Activated naive CD4-positive, alpha-beta T cell treated with anti-CD3 and anti-CD28 coated beads, Interleukin-2, amount 50 U/mL, for 72 hours (primary cell): ENCODE data around the gene UBALD2. TPM values are rescaled to one million over a fixed set of nuclear protein-coding genes. Genes with fewer than 3 reads are reported as not detected.
A peak's percentile ranks its signal among the peaks of the same experiment; 100 is the strongest.
"Not testable (repeated sequence)": the region's sequence is repeated elsewhere in the genome, so short reads cannot be mapped to it uniquely, and the experiment has no call there.

Experiments
- ATAC-seq, 2 donors: fragments of 150-1000 bp; cut with Tn5 transposase; 2 replicates each; pipeline ENCODE4 v1.10.0; 2021; ENCODE audit warnings: mild to moderate bottlenecking in 2 of 2, moderate library complexity in 2 of 2
- DNase-seq, 2 donors: peaks; one replicate each; pipeline ENCODE4 v3.0.0; 2021 to 2022; ENCODE audit warnings: low spot score in 2 of 2
- H3K27ac Mint-ChIP-seq, 2 donors: one replicate each; pipeline ENCODE4 v1.8.0; 2022; ENCODE audit warnings: mild to moderate bottlenecking in 2 of 2, mixed read lengths in 2 of 2
- H3K36me3 Mint-ChIP-seq, 2 donors: one replicate each; pipeline ENCODE4 v1.8.0; 2022; ENCODE audit warnings: mixed read lengths in 2 of 2
- H3K9me3 Mint-ChIP-seq, 2 donors: one replicate each; pipeline ENCODE4 v1.8.0; 2022; ENCODE audit warnings: mixed read lengths in 2 of 2
- total RNA-seq, 2 donors: library from RNA; stranded (reverse); gene quantifications; one replicate each; pipeline ENCODE4 v1.2.3, GENCODE V29; 2022

Gene UBALD2
- total RNA-seq, 2 donors from 2014 or later, result 262 to 294 TPM

DNA sequence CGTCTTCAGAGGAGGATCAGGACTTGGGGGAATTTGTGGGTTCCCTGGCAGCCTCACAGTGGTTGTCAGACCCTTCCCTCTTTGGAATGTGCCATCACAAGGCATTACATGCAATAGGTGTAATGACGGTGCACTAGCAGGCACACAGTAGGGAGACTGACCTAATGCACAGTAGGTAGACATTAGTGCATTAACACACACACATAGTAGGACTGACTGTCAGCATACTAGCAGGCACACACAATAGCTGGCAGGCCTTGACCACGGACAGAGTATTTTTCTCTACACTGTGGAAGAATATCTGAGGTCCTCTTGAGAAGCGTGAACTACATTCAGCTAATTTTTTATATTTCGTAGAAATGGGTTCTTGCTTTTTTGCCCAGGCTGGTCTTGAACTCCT, 10.9 kb upstream of the UBALD2 start:
- H3K36me3 Mint-ChIP-seq, result peaks cover 4 to 14% of the 10 kb centered on the region in 2 donors
- ATAC-seq (no peak), DNase-seq (no peak)
- no peak overlapping the region for H3K27ac Mint-ChIP-seq
- peaks cover 3 to 9% of the 10 kb centered on the region in 2 donors for H3K9me3 Mint-ChIP-seq

DNA sequence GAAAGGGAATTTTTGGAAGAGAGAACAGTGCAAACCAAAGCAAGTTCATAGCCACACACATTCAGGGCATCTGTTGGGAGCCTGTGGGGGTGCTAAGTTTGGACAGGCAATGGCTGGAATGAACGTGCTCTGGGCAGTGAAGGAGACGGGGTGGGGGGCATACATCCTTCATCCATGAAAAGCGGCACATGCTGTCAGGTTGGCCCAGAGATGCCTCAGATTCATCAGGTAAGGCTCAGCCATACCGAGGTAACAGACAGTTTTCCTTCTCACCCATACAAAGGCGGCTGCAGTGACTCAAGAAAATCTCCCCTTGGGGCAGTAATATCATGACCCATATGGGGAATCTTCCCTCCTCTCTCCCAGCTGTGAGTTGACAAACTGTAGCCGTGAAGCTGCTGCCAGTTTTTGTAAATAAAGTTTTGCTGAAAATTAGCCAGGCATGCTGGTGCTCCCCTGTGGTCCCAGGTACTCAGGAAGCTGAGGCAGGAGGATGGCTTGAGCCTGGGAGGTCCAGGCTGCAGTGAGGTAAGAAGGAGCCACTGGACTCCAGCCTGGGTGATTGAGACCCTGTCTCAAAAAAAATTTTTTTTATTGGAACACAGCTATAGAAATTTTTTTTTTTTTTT, 9.2 kb upstream of the UBALD2 start:
- peaks cover 3 to 9% of the 10 kb centered on the region in 2 donors for H3K9me3 Mint-ChIP-seq
- H3K27ac Mint-ChIP-seq, result peak overlapping the region; percentile 36 to 55
- peaks cover 4 to 14% of the 10 kb centered on the region in 2 donors for H3K36me3 Mint-ChIP-seq
- ATAC-seq, result peak in 1 of 2 donors; percentile 34
- DNase-seq, result no peak

DNA sequence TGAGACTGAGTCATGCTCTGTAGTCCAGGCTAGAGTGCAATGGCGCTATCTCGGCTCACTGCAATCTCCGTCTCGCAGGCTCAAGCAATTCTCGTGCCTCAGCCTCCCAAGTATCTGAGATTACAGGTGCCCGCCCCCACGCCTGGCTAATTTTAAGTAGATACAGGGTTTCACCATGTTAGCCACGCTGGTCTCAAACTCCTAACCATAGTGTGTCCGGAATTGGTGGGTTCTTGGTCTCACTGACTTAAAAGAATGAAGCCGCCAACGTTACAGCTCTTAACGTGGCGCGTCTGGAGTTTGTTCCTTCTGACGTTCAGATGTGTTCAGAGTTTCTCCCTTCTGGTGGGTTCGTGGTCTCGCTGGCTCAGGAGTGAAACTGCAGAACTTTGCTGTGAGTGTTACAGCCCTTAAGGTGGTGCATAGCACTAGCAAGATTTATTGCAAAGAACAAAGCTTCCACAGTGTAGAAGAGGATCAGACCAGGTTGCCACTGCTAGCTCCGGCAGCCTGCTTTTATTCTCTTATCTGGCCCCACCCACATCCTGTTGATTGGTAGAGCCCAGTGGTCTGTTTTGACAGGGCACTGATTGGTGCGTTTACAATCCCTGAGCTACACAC, 8.6 kb upstream of the UBALD2 start:
- H3K9me3 Mint-ChIP-seq, DNase-seq: not testable (repeated sequence)
- peak overlapping the region; percentile 55 to 97 for H3K27ac Mint-ChIP-seq
- H3K36me3 Mint-ChIP-seq, result peaks cover 4 to 14% of the 10 kb centered on the region in 2 donors
- ATAC-seq, result peak; percentile 59 to 77

DNA sequence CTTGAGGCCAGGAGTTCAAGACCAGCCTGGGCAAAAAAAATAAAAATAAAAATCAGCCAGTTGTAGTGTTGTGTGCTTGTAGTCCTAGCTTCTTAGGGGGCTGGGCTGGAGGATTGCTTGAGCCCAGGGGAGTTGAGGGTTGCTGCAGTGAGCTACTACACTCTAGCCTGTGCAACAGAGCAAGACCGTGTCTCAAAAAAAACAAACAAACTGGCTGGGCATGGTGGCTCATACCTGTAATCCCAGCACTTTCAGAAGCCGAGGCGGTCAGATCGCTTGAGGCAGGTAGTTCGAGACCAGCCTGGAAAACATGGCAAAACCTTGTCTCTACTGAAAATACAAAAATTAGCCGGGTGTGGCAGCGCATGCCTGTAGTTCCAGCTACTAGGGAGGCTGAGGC, 4.9 kb upstream of the UBALD2 start:
- no peak overlapping the region for H3K27ac Mint-ChIP-seq
- ATAC-seq (no peak), DNase-seq (no peak)
- H3K36me3 Mint-ChIP-seq, result peaks cover 0 to 21% of the 10 kb centered on the region in 2 donors
- H3K9me3 Mint-ChIP-seq, result peaks cover 0 to 5% of the 10 kb centered on the region in 2 donors

DNA sequence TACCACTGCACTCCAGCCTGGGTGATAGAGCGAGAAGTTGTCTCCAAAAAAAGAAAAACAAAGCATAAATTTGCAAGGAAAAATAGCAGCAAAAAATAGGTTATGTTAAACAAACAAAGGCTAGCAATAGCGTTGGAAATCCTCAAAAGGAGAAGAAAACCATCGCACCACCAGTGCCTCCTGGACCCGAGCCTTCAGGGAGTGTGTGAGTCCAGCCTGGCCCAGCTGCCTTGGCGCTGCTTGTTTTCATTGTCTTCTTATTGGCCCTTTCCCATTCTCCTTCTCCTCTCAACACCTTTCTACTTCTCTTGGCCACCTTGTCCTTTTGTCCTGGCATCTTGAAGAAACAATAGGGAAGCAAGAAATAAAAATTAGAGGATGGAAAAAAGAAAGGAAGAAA, 4.5 kb upstream of the UBALD2 start:
- no peak for ATAC-seq
- Mint-ChIP-seq H3K27ac (no peak overlapping the region), H3K9me3 (peaks cover 0 to 5% of the 10 kb centered on the region in 2 donors), H3K36me3 (peaks cover 0 to 21% of the 10 kb centered on the region in 2 donors)
- no peak for DNase-seq

DNA sequence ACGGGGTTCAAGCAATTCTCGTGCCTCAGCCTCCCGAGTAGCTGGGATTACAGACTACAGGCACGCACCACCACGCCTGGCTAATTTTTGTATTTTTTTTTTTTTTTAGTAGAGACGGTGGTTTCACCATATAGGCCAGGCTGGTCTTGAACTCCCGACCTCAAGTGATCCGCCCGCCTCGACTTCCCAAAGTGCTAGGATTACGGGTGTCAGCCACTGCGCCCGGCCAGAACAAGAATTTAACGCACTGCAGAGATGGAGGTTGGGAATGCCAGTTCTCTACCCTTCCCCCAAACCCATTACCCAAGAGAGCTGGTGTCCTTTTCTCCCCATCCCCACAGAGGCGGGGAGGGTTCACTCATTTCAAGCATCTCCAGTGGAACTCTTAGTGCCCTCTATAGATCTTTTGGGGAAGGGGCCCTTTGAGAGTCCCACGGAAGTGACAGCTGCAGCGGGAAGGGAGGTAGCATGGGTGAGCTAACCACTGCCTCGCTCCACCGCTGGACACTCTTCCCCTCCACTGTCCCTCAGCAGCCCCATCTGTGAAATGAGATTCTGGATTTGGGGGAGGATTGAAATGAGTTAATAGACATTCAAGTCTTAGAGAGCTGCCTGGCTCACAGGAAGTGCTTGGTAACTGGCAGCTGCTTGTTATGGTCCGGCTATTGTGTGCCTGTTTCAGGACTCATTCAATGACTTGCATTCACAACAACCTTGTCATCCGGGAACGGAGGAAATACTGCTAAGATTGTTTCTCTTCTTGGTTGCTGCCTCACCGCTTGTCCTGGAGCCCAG, 3.5 kb upstream of the UBALD2 start:
- peaks cover 3 to 24% of the 10 kb centered on the region in 2 donors for H3K36me3 Mint-ChIP-seq
- ATAC-seq (no peak), DNase-seq (no peak)
- peaks cover 0 to 4% of the 10 kb centered on the region in 2 donors for H3K9me3 Mint-ChIP-seq
- peak overlapping the region; percentile 91 to 98 for H3K27ac Mint-ChIP-seq

DNA sequence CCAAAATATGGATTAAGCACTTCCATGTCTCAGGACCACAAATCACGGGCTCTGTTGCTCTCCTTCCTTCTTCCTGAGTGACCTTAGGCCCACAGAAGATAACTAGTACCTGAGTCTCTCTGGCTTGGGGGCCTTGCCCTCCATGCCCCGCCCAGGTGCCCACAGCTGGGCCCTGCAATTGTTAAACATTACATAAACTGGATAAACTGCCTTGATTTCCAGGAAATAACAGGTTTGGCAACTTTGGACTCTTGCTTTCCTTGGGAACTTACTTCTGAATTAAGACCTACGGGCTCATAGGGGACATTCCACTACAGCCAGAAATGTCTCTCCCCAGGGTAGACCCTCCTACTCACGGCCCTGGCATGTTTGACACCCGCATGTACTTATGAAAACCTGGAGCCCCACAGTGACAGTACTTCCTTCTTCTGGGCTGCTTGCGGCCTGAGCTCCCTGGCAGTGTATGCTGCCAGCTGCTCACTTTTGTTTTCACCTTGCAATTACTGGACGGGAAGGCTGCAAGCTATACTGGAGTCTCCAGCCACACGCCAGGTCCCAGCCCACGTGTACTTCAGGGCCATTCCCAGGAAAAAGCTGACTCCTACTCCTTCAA, 2.3 kb upstream of the UBALD2 start:
- Mint-ChIP-seq H3K27ac (peak overlapping the region; percentile 91 to 98), H3K9me3 (no peaks in the 10 kb centered on the region), H3K36me3 (peaks cover 14 to 32% of the 10 kb centered on the region in 2 donors)
- ATAC-seq, result no peak
- peak in 1 of 2 donors; percentile 60 for DNase-seq

DNA sequence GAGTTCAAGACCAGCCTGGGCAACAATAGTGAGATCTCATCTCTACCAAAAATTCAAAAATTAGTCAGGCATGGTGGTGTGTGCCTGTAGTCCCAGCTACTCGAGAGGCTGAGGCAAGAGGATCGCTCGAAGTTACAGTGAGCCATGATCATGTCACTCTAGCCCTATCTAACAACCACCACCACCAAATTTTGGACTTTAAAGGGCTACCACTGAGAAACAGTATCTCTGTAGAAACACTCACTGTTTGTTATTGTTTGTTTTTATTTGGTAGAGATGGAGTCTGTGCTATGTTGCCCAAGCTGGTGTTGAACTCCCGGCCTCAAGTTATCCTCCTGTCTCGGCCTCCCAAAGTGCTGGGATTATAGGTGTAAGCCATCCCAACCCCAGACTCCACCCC, 1.3 kb upstream of the UBALD2 start:
- peak overlapping the region; percentile 98 to 99 for H3K27ac Mint-ChIP-seq
- no peak for ATAC-seq
- H3K36me3 Mint-ChIP-seq, result peaks cover 20 to 39% of the 10 kb centered on the region in 2 donors

DNA sequence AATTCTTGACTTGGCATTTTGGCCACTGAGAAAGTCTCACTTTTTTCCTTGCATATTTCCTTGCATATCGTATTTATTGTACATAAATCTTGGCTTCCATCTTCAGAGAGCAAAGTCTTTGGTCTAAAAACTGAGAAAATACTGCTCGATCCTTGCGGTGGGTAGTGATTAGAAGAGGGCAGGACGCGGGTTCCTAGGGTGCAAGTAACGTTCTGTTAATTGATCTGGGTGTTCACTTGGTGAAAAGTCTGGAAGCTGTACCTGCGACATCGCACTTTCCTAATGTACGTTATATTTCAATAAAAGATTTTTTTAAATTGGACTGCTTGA, 758 bp upstream of the UBALD2 start:
- H3K9me3 Mint-ChIP-seq, result no peaks in the 10 kb centered on the region
- H3K27ac Mint-ChIP-seq, result peak overlapping the region; percentile 98 to 99
- DNase-seq, result no peak
- peaks cover 20 to 44% of the 10 kb centered on the region in 2 donors for H3K36me3 Mint-ChIP-seq
- no peak for ATAC-seq

More for the DNA sequence above, 1.3 kb upstream of the UBALD2 start:
- DNase-seq, result no peak
- no peaks in the 10 kb centered on the region for H3K9me3 Mint-ChIP-seq

DNA sequence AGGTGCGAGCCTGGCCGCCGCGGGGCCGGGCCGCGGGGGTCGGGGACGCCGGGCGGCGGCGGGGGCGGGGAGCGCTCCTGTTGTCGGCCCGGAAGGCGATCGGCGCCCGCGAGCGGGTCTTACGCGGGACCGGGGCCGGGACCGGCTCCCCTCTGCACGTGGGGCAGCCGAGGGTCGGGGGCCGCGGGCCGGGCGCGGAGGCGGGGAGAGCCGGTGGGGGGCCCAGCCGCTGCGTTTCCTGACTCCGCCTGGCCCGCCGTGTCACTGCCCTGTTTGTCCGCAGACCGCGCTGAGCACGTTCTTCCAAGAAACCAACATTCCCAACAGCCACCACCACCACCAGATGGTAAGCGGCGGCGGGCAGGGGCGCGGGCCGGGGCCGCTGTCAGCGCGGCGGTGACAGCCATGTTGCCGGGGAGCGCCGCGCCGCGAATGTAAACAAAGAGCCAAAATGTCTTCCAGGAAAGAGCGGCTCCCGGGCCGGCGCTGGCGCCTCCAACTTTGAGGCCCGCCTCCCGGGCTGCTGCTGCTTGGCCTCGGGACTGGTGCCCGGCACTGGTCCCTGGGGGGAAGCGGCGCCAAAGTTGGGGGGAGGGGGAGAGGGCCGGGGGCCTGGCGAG, 586 bp downstream of the UBALD2 start:
- ATAC-seq (no peak), DNase-seq (peak; percentile 62 to 73)
- Mint-ChIP-seq H3K9me3 (no peaks in the 10 kb centered on the region), H3K36me3 (peaks cover 20 to 52% of the 10 kb centered on the region in 2 donors), H3K27ac (peak overlapping the region; percentile 98 to 100)

DNA sequence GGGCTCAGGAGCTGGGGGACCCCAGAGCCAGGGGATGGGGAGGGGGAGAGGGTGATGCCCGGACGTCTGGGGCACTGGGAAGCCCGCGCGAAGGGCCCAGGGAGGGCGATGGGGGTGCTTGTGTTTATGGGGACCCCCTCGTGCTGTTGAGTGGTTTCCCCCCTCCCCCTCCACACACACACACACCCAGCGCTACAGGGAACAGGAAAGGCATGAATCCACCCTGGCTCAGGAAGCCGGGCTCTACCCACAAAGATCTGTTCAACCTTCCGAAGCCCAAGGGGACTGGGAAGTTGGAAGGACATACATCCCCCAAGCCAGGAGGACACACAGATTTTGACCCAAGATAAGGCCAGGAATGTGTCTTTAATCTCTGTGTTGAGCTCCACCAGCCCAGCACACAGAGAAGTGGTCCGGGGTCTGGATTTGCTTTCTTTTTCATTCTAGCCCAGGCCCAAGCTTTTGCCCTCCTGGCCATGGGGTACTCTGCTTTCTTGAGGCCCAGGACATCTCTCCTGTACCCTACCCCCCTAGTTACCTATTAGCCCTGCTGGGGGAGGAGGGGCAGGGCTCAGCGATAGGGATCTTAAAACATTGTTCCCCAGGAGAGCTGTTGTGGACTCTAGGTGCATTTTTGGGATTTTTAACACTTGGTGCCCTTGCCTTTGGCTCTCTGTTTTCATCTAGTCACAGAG, 1.2 kb downstream of the UBALD2 start:
- peak in 1 of 2 donors; percentile 62 for DNase-seq
- Mint-ChIP-seq H3K36me3 (peaks cover 20 to 58% of the 10 kb centered on the region in 2 donors), H3K9me3 (no peaks in the 10 kb centered on the region), H3K27ac (peak overlapping the region; percentile 98 to 100)
- ATAC-seq, result no peak

DNA sequence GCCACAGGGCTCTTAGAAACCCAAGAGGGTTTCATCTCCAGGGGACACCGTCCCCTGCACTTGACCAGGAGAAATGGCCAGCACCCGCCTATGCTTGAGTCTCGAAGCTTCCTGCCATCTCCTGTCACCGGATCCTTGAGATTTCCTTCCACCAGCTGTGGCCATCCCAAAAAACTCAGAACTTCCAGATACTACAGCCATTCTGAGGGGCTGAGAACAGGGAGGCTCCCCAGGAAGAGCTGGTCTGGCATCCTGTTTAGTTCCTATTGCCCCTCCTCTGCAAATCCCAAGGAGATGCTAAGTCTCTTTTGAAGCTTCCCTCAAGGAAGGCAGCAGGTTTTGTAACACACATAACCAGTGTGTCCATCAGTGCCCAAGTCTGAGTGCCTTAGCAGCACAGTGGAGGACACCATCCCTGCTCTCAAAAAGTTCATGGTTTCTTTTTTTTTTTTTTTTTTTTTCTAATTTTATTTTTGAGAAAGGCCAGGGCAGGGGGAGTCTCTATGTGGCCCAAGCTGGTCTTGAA, 2.0 kb downstream of the UBALD2 start:
- Mint-ChIP-seq H3K27ac (peak overlapping the region; percentile 98 to 100), H3K36me3 (peaks cover 20 to 62% of the 10 kb centered on the region in 2 donors)
- no peak for ATAC-seq

DNA sequence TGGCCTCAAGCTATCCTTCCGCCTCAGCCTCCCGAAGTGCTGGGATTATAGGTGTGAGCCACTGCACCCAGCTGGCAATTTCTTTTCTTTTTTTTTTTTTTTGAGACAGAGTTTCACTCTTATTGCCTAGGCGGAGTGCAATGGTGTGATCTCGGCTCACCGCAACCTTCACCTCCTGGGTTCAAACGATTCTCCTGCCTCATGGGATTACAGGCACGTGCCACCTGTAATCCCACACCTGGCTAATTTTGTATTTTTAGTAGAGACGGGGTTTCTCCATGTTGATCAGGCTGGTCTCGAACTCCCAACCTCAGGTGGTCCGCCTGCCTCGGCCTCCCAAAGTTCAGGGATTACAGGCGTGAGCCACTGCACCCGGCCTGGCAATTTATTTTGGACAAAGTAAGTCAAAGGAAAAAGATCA, 2.4 kb downstream of the UBALD2 start:
- Mint-ChIP-seq H3K36me3 (peaks cover 20 to 62% of the 10 kb centered on the region in 2 donors), H3K27ac (peak overlapping the region; percentile 98 to 100)
- H3K9me3 Mint-ChIP-seq, DNase-seq, ATAC-seq: not testable (repeated sequence)

More for the DNA sequence above, 2.0 kb downstream of the UBALD2 start:
- no peaks in the 10 kb centered on the region for H3K9me3 Mint-ChIP-seq
- no peak for DNase-seq

DNA sequence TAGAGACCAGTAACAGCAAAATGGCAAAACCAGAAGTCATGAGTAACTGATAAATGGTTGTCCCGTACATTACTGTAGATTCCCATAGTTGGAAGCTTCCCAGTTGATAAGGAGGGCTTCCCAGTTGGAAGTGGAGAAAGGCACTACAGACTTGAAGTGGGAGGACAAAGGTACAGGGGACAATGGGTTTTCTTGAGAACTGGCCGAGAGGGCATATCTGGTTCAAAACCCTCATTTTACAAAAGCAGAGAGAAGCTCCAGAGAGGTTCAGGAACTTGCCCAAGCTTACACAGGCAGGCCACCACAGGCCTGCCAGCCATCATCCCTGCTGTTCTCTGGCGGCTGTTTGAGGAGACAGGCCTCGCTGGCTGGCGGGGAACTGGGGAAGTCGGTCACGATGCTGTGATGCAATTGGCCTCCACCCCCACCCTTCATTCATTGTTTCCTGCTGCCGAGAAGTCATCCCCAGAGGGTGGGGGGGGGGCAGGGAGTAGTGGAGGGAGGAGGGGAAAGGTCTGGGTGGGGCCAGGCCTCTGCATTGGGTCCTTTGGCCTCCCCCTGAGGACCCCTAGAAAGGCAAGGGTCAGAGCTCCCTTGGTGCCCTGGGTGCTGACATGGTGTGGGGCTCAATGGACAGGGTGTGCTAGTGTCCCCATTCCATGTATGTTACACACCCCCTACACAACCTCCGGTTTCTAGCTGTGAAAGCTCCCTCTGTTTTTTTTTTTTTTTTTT, 3.0 kb downstream of the UBALD2 start:
- ATAC-seq (peak; percentile 4 to 8), DNase-seq (peak; percentile 69 to 81)
- H3K9me3 Mint-ChIP-seq, result no peaks in the 10 kb centered on the region
- peaks cover 20 to 56% of the 10 kb centered on the region in 2 donors for H3K36me3 Mint-ChIP-seq
- H3K27ac Mint-ChIP-seq, result peak overlapping the region; percentile 98 to 100
